K562 (cell line): ENCODE measurements around the gene AKT2. TPM values are rescaled to one million over a fixed set of nuclear protein-coding genes. Genes with fewer than 3 reads are reported as not detected.
A peak's percentile ranks its signal among the peaks of the same experiment; 100 is the strongest.

Source experiments
- ATAC-seq: fragments of 200-7000 bp; cut with Tn5 transposase; 3 replicates; pipeline ENCODE4 v1.9.1; 2020; ENCODE audit warnings: moderate library complexity
- BruUV-seq: library from RNA; stranded (reverse); fragments of 400-500 nt; replicated peaks from 2 replicates; lab custom pipeline; 2021; lab: Mats Ljungman, UMichigan
- CTCF ChIA-PET: fragments of 300-600 bp; formaldehyde crosslinking; extraction: SDS; loops from one replicate; lab custom pipeline; 2021; ENCODE audit warnings: low intra/inter-chr PET ratio; lab: Yijun Ruan, JAX
- POLR2A ChIA-PET: fragments of 300-600, 350-650 bp; sonication (Branson Sonifier 250); formaldehyde crosslinking; extraction: SDS; loops from one replicate; lab custom pipeline; 2021; ENCODE audit warnings: antibody characterized with exemption, inconsistent platforms; lab: Yijun Ruan, JAX
- DNase-seq, 4 experiments: peaks; one replicate each; pipeline versions ENCODE4 v3.0.0 to v3.0.0-alpha.2; 2011 to 2018; ENCODE audit warnings: low spot score in 3 of 4, mixed read lengths in 3 of 4; ENCODE audit errors: extremely low read depth in 1 of 4
- FAIRE-seq: peaks from 2 replicates; lab custom pipeline; 2011; peaks lifted over from hg19 to GRCh38; lab: Jason Lieb, UNC
- H2AFZ ChIP-seq: 2 replicates; pipeline ENCODE4 v1.6.0; 2011; ENCODE audit warnings: low read depth, low read length, control low read depth, inconsistent platforms
- H3K27ac ChIP-seq: fragments of 200-600 bp; 3 replicates; pipeline ENCODE4 v1.8.0; 2011; ENCODE audit warnings: low read depth, mild to moderate bottlenecking, control low read depth, inconsistent platforms, low read length, moderate library complexity, mixed read lengths; ENCODE audit errors: extremely low read depth
- H3K27me3 ChIP-seq, 2 experiments: fragments of 300-600 bp in 1 of 2; 2 replicates in 1 of 2; 3 replicates in 1 of 2; pipeline versions ENCODE4 v1.6.0 to v1.8.0; 2011; ENCODE audit warnings: inconsistent platforms in 2 of 2, low read length in 2 of 2, mild to moderate bottlenecking in 1 of 2, mixed read lengths in 1 of 2, moderate library complexity in 1 of 2; ENCODE audit not compliant: control insufficient read depth in 2 of 2, insufficient read depth in 2 of 2
- H3K36me3 ChIP-seq: fragments of 300-600 bp; 3 replicates; pipeline ENCODE4 v1.8.0; 2011; ENCODE audit warnings: mild to moderate bottlenecking, low read length, inconsistent platforms; ENCODE audit not compliant: control insufficient read depth, insufficient read depth
- H3K4me1 ChIP-seq, 2 experiments: fragments of 200-600 bp in 1 of 2; replicated peaks in 1 of 2; 2 replicates in 1 of 2; 3 replicates in 1 of 2; pipeline versions ENCODE4 v1.5.1 to v1.8.0; 2011; ENCODE audit warnings: inconsistent platforms in 2 of 2, low read length in 2 of 2, mild to moderate bottlenecking in 1 of 2, mixed read lengths in 1 of 2, moderate library complexity in 1 of 2; ENCODE audit not compliant: control insufficient read depth in 2 of 2, insufficient read depth in 2 of 2
- H3K4me2 ChIP-seq: 2 replicates; pipeline ENCODE4 v1.6.1; 2011; ENCODE audit warnings: low read length, control low read depth, inconsistent platforms, mixed read lengths; ENCODE audit not compliant: insufficient read depth
- H3K4me3 ChIP-seq: fragments of 200-600 bp; sonication (generic), shearing (Covaris generic); 2 replicates; pipeline ENCODE4 v1.5.1; 2016; ENCODE audit warnings: control low read depth, inconsistent platforms
- H3K79me2 ChIP-seq: fragments of 200-600 bp; 3 replicates; pipeline ENCODE4 v1.8.0; 2011; ENCODE audit warnings: low read length, inconsistent platforms; ENCODE audit not compliant: control insufficient read depth, insufficient read depth
- H3K9ac ChIP-seq, 2 experiments: 2 replicates each; pipeline versions ENCODE4 v1.6.0 to v1.6.1; 2011; ENCODE audit warnings: low read depth in 2 of 2, low read length in 2 of 2, control low read depth in 1 of 2, inconsistent platforms in 1 of 2, mild to moderate bottlenecking in 1 of 2, mixed read lengths in 1 of 2; ENCODE audit not compliant: insufficient read depth in 1 of 2
- H3K9me1 ChIP-seq: one replicate; pipeline ENCODE4 v1.6.0; 2011; ENCODE audit warnings: inconsistent platforms, mild to moderate bottlenecking, low read length, moderate library complexity; ENCODE audit not compliant: control insufficient read depth, insufficient read depth
- H3K9me3 ChIP-seq: replicated peaks from 2 replicates; pipeline ENCODE4 v1.5.1; 2011; ENCODE audit warnings: low read depth, low read length, inconsistent platforms; ENCODE audit not compliant: control insufficient read depth, insufficient read depth
- H4K20me1 ChIP-seq: replicated peaks from 2 replicates; pipeline ENCODE4 v1.6.1; 2011; ENCODE audit warnings: low read length, inconsistent platforms, mixed read lengths; ENCODE audit not compliant: control insufficient read depth, insufficient read depth
- PRDM10 ChIP-seq: fragments of 450-650 bp; IDR thresholded peaks from 2 replicates; pipeline ENCODE4 v1.6.1; 2018; ENCODE audit not compliant: partially characterized antibody
- SAFB2 ChIP-seq: fragments of 200-400 bp; formaldehyde crosslinking; IDR thresholded peaks from 2 replicates; pipeline ENCODE4 v1.6.1; 2018; ENCODE audit warnings: borderline replicate concordance, low read length, low read depth, moderate library complexity; ENCODE audit not compliant: severe bottlenecking
- WGBS: fragments of 100-300 bp; shearing (Covaris generic); methylation state at CpG from one replicate; pipeline ENCODE4 v1.1.6; 2016; ENCODE audit warnings: low coverage, mixed read lengths; ENCODE audit not compliant: insufficient coverage; ENCODE audit errors: missing lambda C conversion rate; 5-methylcytosine and 5-hydroxymethylcytosine counted together
- in situ Hi-C: fragments of 300-500 bp; cut with MboI; formaldehyde crosslinking; loops from 4 replicates; pipeline ENCODE4 v1.15.0; 2018; ENCODE audit warnings: inconsistent platforms, mixed read lengths
- intact Hi-C: fragments of 100-400 bp; cut with micrococcal nuclease; formaldehyde crosslinking; loops from 2 replicates; pipeline ENCODE4 v1.14.2; 2022
- polyA plus RNA-seq, 8 experiments: library from polyadenylated mRNA; depleted of rRNA in 4 of 8; stranded (reverse) in 5 of 8; unstranded in 3 of 8; fragments of >200 nt; fragmentation: Nextera tagmentation in 2 of 8; fragmentation: Illumina TruSeq in 1 of 8; extraction: Ambion mirVana in 2 of 8; extraction: Trizol in 1 of 8; gene quantifications; 2 replicates each; pipeline versions ENCODE4 v1.2.1 to v1.2.3, GENCODE V29; 2011 to 2014; ENCODE audit warnings: inconsistent platforms in 1 of 8, missing spikeins in 1 of 8
- total RNA-seq, 7 experiments: library from RNA; depleted of rRNA in 6 of 7; stranded (reverse); fragments of >200 nt in 6 of 7; fragmentation: Illumina TruSeq in 2 of 7; extraction: Trizol in 2 of 7; gene quantifications; 2 replicates each; pipeline versions ENCODE4 v1.2.1 to v1.2.3, GENCODE V29; 2011 to 2021; ENCODE audit warnings: low replicate concordance in 1 of 7

AKT2 gene
- total and polyA plus RNA-seq, 9 of the 15 experiments (the other 6 are each of a cell fraction or from before 2014, with no cell fraction given): 1.1 to 132 (median 67.7) TPM

- in situ Hi-C loops (no loop called here), intact Hi-C loops (no loop called here)
- POLR2A ChIA-PET: interaction anchor here (0.5 to 1.5 kb wide), 6 partner anchors 9 to 181 kb away, joined by 3 to 5 read pairs (median 4); no protein-coding TSS in a partner anchor
- peaks cover 3% of the 10 kb centered on the region for H3K9me1 ChIP-seq
- H3K79me2 ChIP-seq: peaks cover 29% of the 10 kb centered on the region
- no peak overlapping the region for H3K27ac ChIP-seq
- CTCF ChIA-PET: no interaction called here
- ATAC-seq (no peak), FAIRE-seq (no peak), DNase-seq (no peak)
- no peaks in the 10 kb centered on the region for H3K9me3 ChIP-seq
- H2AFZ ChIP-seq: no peak overlapping the region
- no peak overlapping the region for H3K9ac ChIP-seq
- peaks cover 85% of the 10 kb centered on the region; the same call in 2 of the 3 replicates for H3K36me3 ChIP-seq
- H3K4me2 ChIP-seq: no peak overlapping the region
- no TSS peak for BruUV-seq
- peaks cover 0 to 12% of the 10 kb centered on the region in 2 experiments; a peak in 2 of 5 replicates for H3K4me1 ChIP-seq
- H4K20me1 ChIP-seq: no peaks in the 10 kb centered on the region; the same call in 1 of the 2 replicates
- no peaks in the 10 kb centered on the region for H3K27me3 ChIP-seq
- 87% methylated on average over 7 of the region's 7 CpGs for WGBS
- TF ChIP-seq PRDM10: peak; percentile 47
- no peak for TF ChIP-seq SAFB2
- no peak overlapping the region for H3K4me3 ChIP-seq
These were observed 32.8 kb downstream of the AKT2 start for GRCh38 chr19:40252395-40252794.
